HEK293 (cell line): ENCODE results near the gene OR2T29.
"Not testable (repeated sequence)": the region's sequence is repeated elsewhere in the genome, so short reads cannot be mapped to it uniquely, and the experiment has no call there.

ENCODE experiments used
- CTCF ChIA-PET: fragments of 350-600 bp; formaldehyde crosslinking; extraction: SDS; loops from one replicate; lab custom pipeline; 2021; ENCODE audit warnings: antibody characterized with exemption; lab: Yijun Ruan, JAX
- POLR2A ChIA-PET: fragments of 300-600 bp; formaldehyde crosslinking; extraction: SDS; loops from one replicate; lab custom pipeline; 2020; ENCODE audit warnings: antibody characterized with exemption, inconsistent platforms; lab: Yijun Ruan, JAX
- H3K27ac ChIP-seq: fragments of 200-500 bp; sonication (Bioruptor generic); 2 replicates; pipeline ENCODE4 v1.5.1; 2014; ENCODE audit warnings: low read depth, low read length, control low read depth, inconsistent platforms; ENCODE audit errors: extremely low read depth
- H3K36me3 ChIP-seq, 2 experiments: fragments of 200-500 bp in 1 of 2; sonication (Bioruptor generic) in 1 of 2; 1 replicate in 1 of 2; 2 replicates in 1 of 2; pipeline ENCODE4 v1.5.1; 2014 to 2017; ENCODE audit warnings: inconsistent platforms in 2 of 2, low read length in 2 of 2; ENCODE audit not compliant: control insufficient read depth in 2 of 2, insufficient read depth in 1 of 2
- H3K4me1 ChIP-seq: fragments of 200-500 bp; sonication (Bioruptor generic); 2 replicates; pipeline ENCODE4 v1.5.1; 2014; ENCODE audit warnings: mild to moderate bottlenecking, low read length, inconsistent platforms; ENCODE audit not compliant: control insufficient read depth, insufficient read depth
- H3K4me3 ChIP-seq: 2 replicates; pipeline ENCODE4 v1.5.1; 2011; ENCODE audit warnings: low read depth, mild to moderate bottlenecking, control low read depth, low read length, moderate library complexity
- H3K9me3 ChIP-seq: fragments of 200-500 bp; sonication (Bioruptor generic); 2 replicates; pipeline ENCODE4 v1.5.1; 2014; ENCODE audit warnings: low read depth, low read length, inconsistent platforms; ENCODE audit not compliant: control insufficient read depth, insufficient read depth
- HIC1 ChIP-seq: fragments of 450-650 bp; formaldehyde crosslinking; IDR thresholded peaks from 2 replicates; pipeline ENCODE4 v1.5.1; 2016; ENCODE audit warnings: missing biosample characterization, missing genetic modification characterization
- HOXA7 ChIP-seq: sonication (generic); formaldehyde crosslinking; IDR thresholded peaks from 2 replicates; pipeline ENCODE4 v1.8.1; 2022; ENCODE audit warnings: missing genetic modification reagents, borderline replicate concordance
- KLF1 ChIP-seq: fragments of 450-650 bp; formaldehyde crosslinking; IDR thresholded peaks from 2 replicates; pipeline ENCODE4 v1.5.1; 2016; ENCODE audit warnings: missing biosample characterization, missing genetic modification characterization
- PRDM10 ChIP-seq: fragments of 450-650 bp; formaldehyde crosslinking; IDR thresholded peaks from 2 replicates; pipeline ENCODE4 v1.5.1; 2016; ENCODE audit warnings: missing biosample characterization, missing genetic modification characterization
- ZFP69B ChIP-seq: fragments of 450-650 bp; formaldehyde crosslinking; IDR thresholded peaks from 2 replicates; pipeline ENCODE4 v1.5.1; 2016; ENCODE audit warnings: missing biosample characterization, missing genetic modification characterization
- ZNF510 ChIP-seq: fragments of 450-650 bp; formaldehyde crosslinking; IDR thresholded peaks from 2 replicates; pipeline ENCODE4 v1.5.1; 2018; ENCODE audit warnings: mild to moderate bottlenecking, missing genetic modification characterization, missing biosample characterization; ENCODE audit not compliant: insufficient replicate concordance
- ZNF664 ChIP-seq: fragments of 450-650 bp; formaldehyde crosslinking; IDR thresholded peaks from 2 replicates; pipeline ENCODE4 v1.5.1; 2016; ENCODE audit warnings: missing biosample characterization, missing genetic modification characterization
- ZNF707 ChIP-seq: fragments of 450-650 bp; formaldehyde crosslinking; IDR thresholded peaks from 2 replicates; pipeline ENCODE4 v1.5.1; 2016; ENCODE audit warnings: missing biosample characterization, missing genetic modification characterization
- ZXDB ChIP-seq: fragments of 450-650 bp; formaldehyde crosslinking; IDR thresholded peaks from 2 replicates; pipeline ENCODE4 v1.5.1; 2016; ENCODE audit warnings: missing biosample characterization, missing genetic modification characterization

Gene OR2T29

GRCh38 chr1:248521856-248522255 is 40.7 kb downstream of the OR2T29 start (continued):
- TF ChIP-seq PRDM10 (tag by site-specific recombination) (no peak), ZNF510 (no peak), ZXDB (tag by site-specific recombination) (no peak), KLF1 (no peak), ZFP69B (tag by site-specific recombination) (no peak), HOXA7 (CRISPR knock-in tag) (no peak), ZNF707 (tag by site-specific recombination) (no peak), ZNF664 (no peak), HIC1 (no peak)

- H3K4me3 ChIP-seq, H3K27ac ChIP-seq, H3K36me3 ChIP-seq, H3K4me1 ChIP-seq, H3K9me3 ChIP-seq, POLR2A ChIA-PET, CTCF ChIA-PET: not testable (repeated sequence)
These were observed 52.4 kb downstream of the OR2T29 start for GRCh38 chr1:248510217-248510616.

GRCh38 chr1:248507773-248508172 is 54.8 kb downstream of the OR2T29 start, which contains the start of gene OR2G6:
Gene OR2G6, plus strand, starts transcription at chr1:248508073. Its CDS starts 13,574 bp downstream, at chr1:248521647.
- CTCF ChIA-PET, H3K36me3 ChIP-seq, H3K9me3 ChIP-seq, POLR2A ChIA-PET, H3K4me1 ChIP-seq, H3K4me3 ChIP-seq, H3K27ac ChIP-seq: not testable (repeated sequence)
